SK-N-SH (cell line): ENCODE results near the gene DYNLT1. TPM values are rescaled to one million over a fixed set of nuclear protein-coding genes. Genes with fewer than 3 reads are reported as not detected.

Source experiments
- CTCF ChIA-PET: fragments of 300-600, 350-600 bp; formaldehyde crosslinking; extraction: SDS; loops from one replicate; lab custom pipeline; 2021; lab: Yijun Ruan, JAX
- POLR2A ChIA-PET: fragments of 350-600 bp; sonication (Branson Sonifier 250); formaldehyde crosslinking; extraction: SDS; loops from one replicate; lab custom pipeline; 2020; ENCODE audit warnings: antibody characterized with exemption, inconsistent platforms; lab: Yijun Ruan, JAX
- DNase-seq: peaks from one replicate; pipeline ENCODE4 v3.0.0; 2012
- H2AFZ ChIP-seq: fragments of 200-600 bp; sonication (generic); 2 replicates; pipeline ENCODE4 v1.8.1; 2016; ENCODE audit warnings: antibody characterized with exemption, mild to moderate bottlenecking, low read depth
- H3F3A ChIP-seq: fragments of 200-600 bp; sonication (generic); replicated peaks from 2 replicates; pipeline ENCODE3; 2016; ENCODE audit warnings: antibody characterized with exemption, mild to moderate bottlenecking; ENCODE audit not compliant: insufficient read depth
- H3K27ac ChIP-seq, 2 experiments: fragments of 200-500 bp in 1 of 2; fragments of 200-600 bp in 1 of 2; sonication (Bioruptor generic) in 1 of 2; sonication (generic), shearing (Covaris generic) in 1 of 2; 2 replicates each; pipeline versions ENCODE4 v1.5.1 to v1.6.1; 2014 to 2016; ENCODE audit warnings: low read depth in 2 of 2, inconsistent platforms in 1 of 2, low read length in 1 of 2, mild to moderate bottlenecking in 1 of 2, mixed read lengths in 1 of 2
- H3K27me3 ChIP-seq: fragments of 200-600 bp; sonication (generic), shearing (Covaris generic); 2 replicates; pipeline ENCODE4 v1.6.1; 2016; ENCODE audit warnings: mixed run types; ENCODE audit not compliant: insufficient read depth
- H3K36me3 ChIP-seq, 2 experiments: fragments of 200-500 bp in 1 of 2; fragments of 200-600 bp in 1 of 2; sonication (Bioruptor generic) in 1 of 2; sonication (generic) in 1 of 2; replicated peaks in 1 of 2; 2 replicates each; pipeline versions ENCODE3 to v1.5.1; 2014 to 2016; ENCODE audit warnings: low read length in 1 of 2, mild to moderate bottlenecking in 1 of 2; ENCODE audit not compliant: insufficient read depth in 2 of 2, control insufficient read depth in 1 of 2
- H3K4me1 ChIP-seq, 2 experiments: fragments of 200-500 bp in 1 of 2; fragments of 200-600 bp in 1 of 2; sonication (Bioruptor generic) in 1 of 2; sonication (generic), shearing (Covaris generic) in 1 of 2; 2 replicates each; pipeline versions ENCODE4 v1.5.1 to v1.6.1; 2014 to 2016; ENCODE audit warnings: low read depth in 1 of 2, low read length in 1 of 2, mixed run types in 1 of 2; ENCODE audit not compliant: insufficient read depth in 2 of 2, control insufficient read depth in 1 of 2
- H3K4me2 ChIP-seq: fragments of 200-600 bp; sonication (generic), shearing (Covaris generic); 2 replicates; pipeline ENCODE4 v1.6.1; 2017; ENCODE audit warnings: mixed run types
- H3K4me3 ChIP-seq, 2 experiments: fragments of 200-500 bp in 1 of 2; fragments of 200-600 bp in 1 of 2; sonication (Bioruptor generic) in 1 of 2; sonication (generic), shearing (Covaris generic) in 1 of 2; 2 replicates each; pipeline versions ENCODE4 v1.5.1 to v1.8.1; 2014 to 2016; ENCODE audit warnings: low read depth in 2 of 2, inconsistent platforms in 1 of 2, low read length in 1 of 2, mild to moderate bottlenecking in 1 of 2, mixed read lengths in 1 of 2, moderate library complexity in 1 of 2
- H3K79me2 ChIP-seq: fragments of 200-600 bp; sonication (generic); 2 replicates; pipeline ENCODE4 v1.8.1; 2017; ENCODE audit warnings: mild to moderate bottlenecking; ENCODE audit not compliant: insufficient read depth
- H3K9ac ChIP-seq: fragments of 200-600 bp; sonication (generic); 2 replicates; pipeline ENCODE4 v1.6.1; 2017; ENCODE audit warnings: mixed run types
- H3K9me2 ChIP-seq: fragments of 200-600 bp; sonication (generic); 2 replicates; pipeline ENCODE4 v1.6.1; 2017; ENCODE audit warnings: mixed run types
- H3K9me3 ChIP-seq: fragments of 200-600 bp; sonication (generic); 2 replicates; pipeline ENCODE4 v1.6.1; 2017; ENCODE audit warnings: mixed run types, mild to moderate bottlenecking, moderate library complexity
- H4K20me1 ChIP-seq: fragments of 200-600 bp; sonication (generic); 2 replicates; pipeline ENCODE4 v1.6.1; 2017; ENCODE audit warnings: mild to moderate bottlenecking, mixed run types; ENCODE audit not compliant: insufficient read depth
- ELF1 ChIP-seq: IDR thresholded peaks from 2 replicates; pipeline ENCODE4 v1.4.0; 2012
- FOSL2 ChIP-seq: IDR thresholded peaks from 2 replicates; pipeline ENCODE4 v1.4.0; 2012; ENCODE audit warnings: low read depth, mild to moderate bottlenecking, moderate library complexity, borderline replicate concordance
- FOXJ3 ChIP-seq: sonication (generic); formaldehyde crosslinking; IDR thresholded peaks from 2 replicates; pipeline ENCODE4 v1.5.1; 2020; ENCODE audit warnings: mild to moderate bottlenecking, missing genetic modification reagents
- GABPA ChIP-seq: IDR thresholded peaks from 2 replicates; pipeline ENCODE4 v1.4.0; 2012; ENCODE audit warnings: low read depth, mild to moderate bottlenecking
- JUND ChIP-seq: IDR thresholded peaks from 2 replicates; pipeline ENCODE4 v1.4.0; 2012
- MEF2A ChIP-seq: IDR thresholded peaks from 2 replicates; pipeline ENCODE4 v1.4.0; 2012; ENCODE audit warnings: low read depth, borderline replicate concordance
- NRF1 ChIP-seq: IDR thresholded peaks from 2 replicates; pipeline ENCODE4 v1.6.1; 2012; ENCODE audit warnings: low read depth, mild to moderate bottlenecking, low read length
- PBX3 ChIP-seq: IDR thresholded peaks from 2 replicates; pipeline ENCODE4; 2012
- RAD21 ChIP-seq: IDR thresholded peaks from 2 replicates; pipeline ENCODE4 v1.6.1; 2012; ENCODE audit warnings: mild to moderate bottlenecking, low read length
- RCOR1 ChIP-seq: fragments of 150-350 bp; IDR thresholded peaks from 2 replicates; pipeline ENCODE4 v1.6.1; 2017; ENCODE audit warnings: antibody characterized with exemption, low read length
- SIN3A ChIP-seq: IDR thresholded peaks from 2 replicates; pipeline ENCODE4 v1.6.1; 2012; ENCODE audit warnings: low read depth, mild to moderate bottlenecking, low read length, moderate library complexity, borderline replicate concordance
- SMC3 ChIP-seq: IDR thresholded peaks from 2 replicates; pipeline ENCODE4 v1.6.1; 2012; ENCODE audit warnings: low read depth, low read length, improper control_type of control experiment
- TCF12 ChIP-seq: IDR thresholded peaks from 2 replicates; pipeline ENCODE4 v1.4.0; 2012
- TEAD4 ChIP-seq: IDR thresholded peaks from 2 replicates; pipeline ENCODE4 v1.4.0; 2012; ENCODE audit warnings: mild to moderate bottlenecking, borderline replicate concordance; ENCODE audit not compliant: insufficient read depth
- USF2 ChIP-seq: fragments of 150-350 bp; IDR thresholded peaks from 2 replicates; pipeline ENCODE4 v1.6.1; 2017; ENCODE audit warnings: antibody characterized with exemption, low read length, low read depth, borderline replicate concordance
- YY1 ChIP-seq: IDR thresholded peaks from 2 replicates; pipeline ENCODE4 v1.4.0; 2012; ENCODE audit warnings: low read depth, mild to moderate bottlenecking
- ZBTB33 ChIP-seq: IDR thresholded peaks from 2 replicates; pipeline ENCODE4 v1.4.0; 2012; ENCODE audit warnings: low read depth, borderline replicate concordance
- WGBS: methylation state at CpG from one replicate; pipeline ENCODE4 v1.1.6; 2017; ENCODE audit warnings: low lambda C conversion rate; 5-methylcytosine and 5-hydroxymethylcytosine counted together
- polyA plus RNA-seq, 3 experiments: library from polyadenylated mRNA; depleted of rRNA; stranded (reverse); fragments of >200 nt; gene quantifications; 2 replicates each; pipeline ENCODE4 v1.2.3, GENCODE V29; 2012
- TF ChIP-seq, protein P1 (sequence below): IDR thresholded peaks from 2 replicates; pipeline ENCODE4 v1.6.1; 2012; ENCODE audit warnings: mild to moderate bottlenecking, low read depth, low read length, moderate library complexity

The DYNLT1 gene
- polyA plus RNA-seq, 1 of the 3 experiments (the other 2 are of a cell fraction): 306 TPM

DNA sequence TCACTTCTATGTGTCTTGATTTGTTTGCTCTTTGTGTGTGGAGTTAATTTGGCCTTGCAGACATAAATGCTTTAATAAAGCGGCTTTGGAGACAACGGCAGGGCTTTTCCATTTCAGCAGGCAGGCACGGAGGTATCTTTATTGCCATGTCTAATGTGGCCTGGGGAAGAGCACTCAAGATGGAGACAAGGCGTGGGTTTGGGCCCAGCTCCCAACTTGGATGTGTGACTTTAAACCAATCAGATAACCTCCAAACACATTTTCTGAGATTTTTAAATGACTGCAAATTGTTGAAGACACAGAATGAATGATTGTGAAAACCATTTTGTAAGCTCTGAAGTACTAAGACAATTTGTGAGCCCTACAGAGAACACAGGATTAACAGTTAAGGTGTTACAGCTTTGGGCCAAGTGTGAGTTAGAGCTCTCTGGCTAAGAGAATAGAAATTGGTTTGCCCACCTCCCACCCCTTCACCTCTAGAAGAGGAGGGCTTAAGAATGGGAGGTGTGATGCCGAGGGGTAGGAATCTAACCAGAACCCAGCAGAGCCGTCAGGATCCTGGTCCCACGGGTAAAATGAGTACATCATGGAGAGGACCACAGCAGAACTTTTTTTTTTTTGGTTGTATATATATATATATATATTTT lies 9.0 kb downstream of the DYNLT1 start:
- TF ChIP-seq ELF1 (no peak), ZBTB33 (no peak), RCOR1 (no peak), FOSL2 (no peak), SIN3A (no peak), RAD21 (no peak), JUND (no peak), PBX3 (no peak), GABPA (no peak), TCF12 (no peak), FOXJ3 (no peak), YY1 (no peak), TEAD4 (no peak), USF2 (no peak), NRF1 (no peak), SMC3 (no peak), MEF2A (no peak)
- TF ChIP-seq, protein P1, sequence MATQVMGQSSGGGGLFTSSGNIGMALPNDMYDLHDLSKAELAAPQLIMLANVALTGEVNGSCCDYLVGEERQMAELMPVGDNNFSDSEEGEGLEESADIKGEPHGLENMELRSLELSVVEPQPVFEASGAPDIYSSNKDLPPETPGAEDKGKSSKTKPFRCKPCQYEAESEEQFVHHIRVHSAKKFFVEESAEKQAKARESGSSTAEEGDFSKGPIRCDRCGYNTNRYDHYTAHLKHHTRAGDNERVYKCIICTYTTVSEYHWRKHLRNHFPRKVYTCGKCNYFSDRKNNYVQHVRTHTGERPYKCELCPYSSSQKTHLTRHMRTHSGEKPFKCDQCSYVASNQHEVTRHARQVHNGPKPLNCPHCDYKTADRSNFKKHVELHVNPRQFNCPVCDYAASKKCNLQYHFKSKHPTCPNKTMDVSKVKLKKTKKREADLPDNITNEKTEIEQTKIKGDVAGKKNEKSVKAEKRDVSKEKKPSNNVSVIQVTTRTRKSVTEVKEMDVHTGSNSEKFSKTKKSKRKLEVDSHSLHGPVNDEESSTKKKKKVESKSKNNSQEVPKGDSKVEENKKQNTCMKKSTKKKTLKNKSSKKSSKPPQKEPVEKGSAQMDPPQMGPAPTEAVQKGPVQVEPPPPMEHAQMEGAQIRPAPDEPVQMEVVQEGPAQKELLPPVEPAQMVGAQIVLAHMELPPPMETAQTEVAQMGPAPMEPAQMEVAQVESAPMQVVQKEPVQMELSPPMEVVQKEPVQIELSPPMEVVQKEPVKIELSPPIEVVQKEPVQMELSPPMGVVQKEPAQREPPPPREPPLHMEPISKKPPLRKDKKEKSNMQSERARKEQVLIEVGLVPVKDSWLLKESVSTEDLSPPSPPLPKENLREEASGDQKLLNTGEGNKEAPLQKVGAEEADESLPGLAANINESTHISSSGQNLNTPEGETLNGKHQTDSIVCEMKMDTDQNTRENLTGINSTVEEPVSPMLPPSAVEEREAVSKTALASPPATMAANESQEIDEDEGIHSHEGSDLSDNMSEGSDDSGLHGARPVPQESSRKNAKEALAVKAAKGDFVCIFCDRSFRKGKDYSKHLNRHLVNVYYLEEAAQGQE: no peak
- Histone ChIP-seq H3K9ac (no peak overlapping the region), H3K9me3 (no peaks in the 10 kb centered on the region), H3K4me2 (no peak overlapping the region), H3K27me3 (no peaks in the 10 kb centered on the region), H4K20me1 (peaks cover 24% of the 10 kb centered on the region), H2AFZ (no peak overlapping the region), H3K36me3 (peaks cover 45 to 60% of the 10 kb centered on the region in 2 experiments), H3K27ac (peak overlapping the region; percentile 56 to 79), H3K4me1 (peaks cover 22 to 27% of the 10 kb centered on the region in 2 experiments; a peak in 3 of 4 replicates), H3K9me2 (no peaks in the 10 kb centered on the region), H3K79me2 (peaks cover 46% of the 10 kb centered on the region), H3F3A (peaks cover 46% of the 10 kb centered on the region), H3K4me3 (no peak overlapping the region)
- ChIA-PET CTCF (interaction anchor here (0.7 to 0.9 kb wide), 2 partner anchors 116 to 415 kb away, joined by 3 to 4 read pairs; no protein-coding TSS in a partner anchor), POLR2A (no interaction called here)
- DNase-seq: no peak
- WGBS: 90% methylated on average over 7 of the region's 7 CpGs
